ENCODE measurements around the gene PTPRN2. TPM values are rescaled to one million over a fixed set of nuclear protein-coding genes. Genes with fewer than 3 reads are reported as not detected.

Gene PTPRN2
- total and polyA plus RNA-seq, 2 of the 8 experiments (the other 6 are each of a cell fraction or from before 2014, with no cell fraction given) = 2.6 to 4.5 TPM

- Histone ChIP-seq H4K91ac (replicated peaks; ENCODE audit: insufficient read length, low read length) (no peak overlapping the region), H2AK5ac (ENCODE audit: low read depth, low read length) (no peak overlapping the region), H3K14ac (ENCODE audit: insufficient read length) (no peak overlapping the region), H3K36me3 (ENCODE audit: control insufficient read depth in 2 of 4, insufficient read depth in 4 of 4, low read length in 3 of 4) (no peaks in the 10 kb centered on the region; a peak in 1 of 8 replicates), H2AFZ (ENCODE audit: low read length) (no peak overlapping the region), H3K4me3 (ENCODE audit: extremely low read depth in 1 of 4, insufficient read depth in 2 of 4, low read depth in 3 of 4, low read length in 4 of 4) (no peak overlapping the region), H3K79me2 (ENCODE audit: control insufficient read depth in 1 of 2, insufficient read depth in 2 of 2, low read length in 2 of 2) (no peaks in the 10 kb centered on the region), H3K4ac (replicated peaks; ENCODE audit: insufficient read length, low read depth, low read length) (no peak overlapping the region), H3K27ac (ENCODE audit: low read depth, low read length) (no peak overlapping the region), H3K56ac (replicated peaks; ENCODE audit: insufficient read length, low read depth, low read length) (no peak overlapping the region), H2BK15ac (ENCODE audit: low read length) (no peak overlapping the region), H3K79me1 (ENCODE audit: low read depth, low read length) (no peaks in the 10 kb centered on the region), H2BK12ac (ENCODE audit: low read depth, low read length) (no peak overlapping the region), H2BK5ac (ENCODE audit: low read depth, low read length) (no peak overlapping the region), H3K4me1 (replicated peaks in 1 of 4; ENCODE audit: control insufficient read depth in 3 of 4, insufficient read depth in 4 of 4, low read length in 3 of 4) (no peaks in the 10 kb centered on the region), H3K4me2 (ENCODE audit: insufficient read depth in 1 of 2, low read depth in 2 of 2, low read length in 2 of 2) (no peak overlapping the region), H3K23me2 (ENCODE audit: low read depth, low read length) (no peaks in the 10 kb centered on the region), H3K9me3 (ENCODE audit: insufficient read depth in 2 of 2, low read depth in 1 of 2, low read length in 1 of 2) (peaks cover 15 to 23% of the 10 kb centered on the region in 2 experiments; a peak in 3 of 4 replicates), H3K9ac (replicated peaks in 1 of 4; ENCODE audit: extremely low read depth in 1 of 4, low read depth in 3 of 4, low read length in 3 of 4) (no peak overlapping the region), H3K18ac (ENCODE audit: extremely low read depth, low read length) (no peak overlapping the region), H2BK120ac (replicated peaks; ENCODE audit: low read depth, low read length) (no peak overlapping the region), H3K23ac (ENCODE audit: insufficient read length) (no peak overlapping the region), H3K27me3 (replicated peaks in 1 of 4; ENCODE audit: control insufficient read depth in 3 of 4, extremely low read depth in 1 of 4, insufficient read depth in 3 of 4, low read length in 3 of 4) (no peaks in the 10 kb centered on the region), H4K8ac (ENCODE audit: extremely low read depth, insufficient read depth, low read length) (no peak overlapping the region), H2BK20ac (ENCODE audit: low read length) (no peak overlapping the region), H4K5ac (ENCODE audit: insufficient read length, low read depth, low read length) (no peak overlapping the region), H4K20me1 (replicated peaks in 1 of 2; ENCODE audit: control insufficient read depth in 1 of 2, insufficient read depth in 2 of 2, low read length in 2 of 2) (no peaks in the 10 kb centered on the region)
- no peak for TF ChIP-seq EZH2 (IDR thresholded peaks at IDR 0.05; ENCODE audit: low read depth, low read length, severe bottlenecking)
- 90% methylated on average over 8 of the region's 8 CpGs; no CpG with 5 or more reads in 1 of the 2 experiments for WGBS, 2 experiments (ENCODE audit: extremely low coverage in 1 of 2, insufficient coverage in 1 of 2, insufficient read length in 1 of 2, insufficient replicate concordance in 2 of 2, low coverage in 1 of 2, low lambda C conversion rate in 2 of 2, missing lambda C conversion rate in 1 of 2)
- ChIA-PET CTCF (ENCODE audit: partially characterized antibody) (no interaction called here), POLR2A (ENCODE audit: partially characterized antibody) (no interaction called here)
- DNase-seq (ENCODE audit: low read depth in 1 of 2, low spot score in 2 of 2) (no peak), FAIRE-seq (no peak)
Measured at GRCh38 chr7:157638563-157638962, 949.1 kb downstream of the PTPRN2 start.

Data from H1 (cell line).